GM21825 (cell line): ENCODE data around the gene DGKB.

ENCODE experiments used
- ATAC-seq: cut with Tn5 transposase; IDR thresholded peaks from one replicate; pipeline ENCODE4 v1.9.1; 2021; ENCODE audit warnings: mild to moderate bottlenecking, moderate library complexity; ENCODE audit not compliant: unreplicated experiment

The DGKB gene

DNA sequence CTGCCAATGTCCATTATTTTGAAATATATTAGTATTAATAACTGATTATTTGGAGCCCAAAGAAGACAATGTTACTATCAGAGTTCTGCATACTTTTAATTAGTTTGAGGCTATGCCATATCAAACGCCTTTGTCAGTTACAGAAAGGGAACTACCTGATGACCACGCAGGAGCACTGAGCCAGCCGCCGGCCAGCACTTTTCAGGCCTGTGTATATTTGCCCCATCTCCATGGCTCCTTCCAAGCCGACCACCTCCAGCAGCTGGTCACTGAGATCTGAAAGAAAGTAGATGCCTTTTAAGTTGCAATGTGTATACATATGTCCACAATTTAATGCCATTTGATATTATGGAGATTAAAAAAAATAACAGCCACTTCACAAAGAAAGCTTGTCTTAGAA, 724.7 kb downstream of the DGKB start:
- ATAC-seq: no peak

DNA sequence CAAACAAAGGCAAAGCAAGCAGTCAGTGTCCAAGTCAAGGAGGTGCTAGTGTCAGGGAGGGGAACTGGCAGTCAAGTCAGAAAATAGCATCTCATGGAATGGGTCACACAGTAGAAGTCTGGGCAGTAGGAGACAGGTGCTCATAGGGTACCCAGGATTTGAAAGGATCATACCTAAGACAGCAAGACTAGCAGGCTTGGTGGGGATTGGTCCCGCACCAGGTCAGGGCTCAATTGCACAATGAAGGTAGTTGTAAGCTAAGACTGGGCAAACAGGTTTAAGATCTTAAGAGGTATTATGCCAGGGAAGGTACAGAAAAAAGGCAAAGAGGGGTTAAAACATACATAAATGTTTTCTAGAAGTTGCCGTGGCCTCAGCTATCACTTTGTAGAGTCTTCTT, 731.7 kb downstream of the DGKB start:
- no peak for ATAC-seq

DNA sequence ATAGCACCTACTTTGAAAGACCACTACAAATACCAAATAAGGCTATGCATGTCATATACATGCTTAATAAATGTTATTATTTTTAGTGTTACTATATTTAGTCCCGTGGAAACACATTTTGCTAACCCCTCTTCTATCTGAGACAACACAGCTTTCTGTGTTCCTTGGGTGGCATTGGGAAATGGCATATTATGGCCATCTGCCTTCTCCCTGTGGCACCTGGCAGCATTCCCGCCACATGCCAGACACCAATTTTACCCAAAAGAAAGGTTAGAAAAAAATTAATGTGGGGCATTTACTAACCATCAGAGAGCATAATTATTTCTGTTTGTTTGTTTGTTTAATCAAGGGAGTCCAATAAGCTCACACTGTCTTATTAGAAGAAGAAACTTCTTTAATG, 744.4 kb downstream of the DGKB start:
- ATAC-seq: no peak

DNA sequence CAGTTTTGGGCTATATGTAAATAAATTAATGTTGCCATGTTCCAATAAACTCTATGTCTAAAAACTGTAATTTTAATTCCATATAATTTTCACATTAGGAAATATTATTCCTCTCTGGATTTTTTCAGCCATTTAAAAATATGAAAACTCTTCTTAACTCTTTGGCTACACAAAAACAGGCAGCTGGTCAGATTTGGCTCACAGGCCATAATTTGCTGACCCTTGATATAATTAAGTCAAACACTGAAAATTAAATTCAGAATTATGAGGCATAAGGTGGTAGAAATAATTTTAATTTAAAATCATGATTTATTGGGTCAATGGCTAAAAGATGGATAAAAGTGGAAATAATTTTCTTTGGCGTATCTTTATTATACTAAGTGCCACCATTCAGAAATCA, 746.1 kb downstream of the DGKB start:
- ATAC-seq: no peak

DNA sequence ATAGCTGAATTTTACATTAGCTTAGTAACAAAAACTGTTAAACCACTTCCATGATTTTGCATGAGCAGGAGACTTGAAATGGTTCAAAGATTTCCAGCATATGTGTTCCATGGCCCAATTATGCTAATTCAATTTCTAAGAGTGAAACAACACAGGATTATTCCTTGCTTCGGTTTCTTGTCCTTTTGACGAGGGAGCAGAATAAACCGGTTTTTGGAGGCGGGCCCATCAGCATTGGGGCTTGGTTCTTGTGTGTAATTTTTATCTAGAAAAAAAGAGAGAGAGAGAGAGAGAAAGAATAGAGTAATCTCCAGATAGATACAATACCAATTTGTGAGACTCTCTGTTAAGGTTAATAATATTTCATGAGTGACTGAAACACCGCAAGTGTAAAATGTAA, 753.6 kb downstream of the DGKB start:
- ATAC-seq: no peak

DNA sequence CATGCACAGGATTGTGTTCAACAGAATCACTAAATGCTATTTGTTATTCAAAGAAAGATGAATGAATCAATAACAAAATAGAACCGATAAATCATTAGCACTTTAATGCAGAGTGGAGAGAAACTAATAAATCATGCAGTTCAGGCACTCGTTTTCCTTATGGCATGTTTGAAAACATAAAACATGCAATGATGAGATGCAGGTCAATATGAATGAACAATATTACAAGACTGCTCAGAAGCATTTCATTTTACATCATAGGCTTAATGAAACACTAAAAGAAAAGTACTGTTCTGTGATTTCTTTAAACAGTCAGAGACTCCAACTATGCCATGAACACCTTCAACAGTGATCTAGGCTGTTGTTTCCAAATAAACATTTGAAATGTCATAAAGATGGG, 755.0 kb downstream of the DGKB start:
- no peak for ATAC-seq

DNA sequence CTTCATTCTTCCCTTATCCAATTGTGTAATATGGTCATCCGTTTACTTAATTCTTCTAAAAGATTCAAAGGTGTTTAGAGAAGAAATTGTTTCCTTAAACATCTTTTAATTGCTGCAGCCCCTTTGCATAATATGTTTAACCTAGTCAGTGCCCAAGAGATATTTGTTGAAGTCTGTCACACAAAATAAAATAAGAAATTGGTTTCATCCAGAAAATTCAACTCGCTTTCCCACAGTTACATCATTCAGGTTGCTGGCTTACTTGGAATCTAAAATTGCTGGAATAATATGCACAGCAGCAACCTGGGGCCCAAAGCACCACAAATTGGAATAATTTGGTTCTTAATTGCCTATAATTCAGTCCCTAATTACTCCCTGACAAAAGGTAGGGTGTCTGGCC, 758.0 kb downstream of the DGKB start:
- ATAC-seq: no peak

DNA sequence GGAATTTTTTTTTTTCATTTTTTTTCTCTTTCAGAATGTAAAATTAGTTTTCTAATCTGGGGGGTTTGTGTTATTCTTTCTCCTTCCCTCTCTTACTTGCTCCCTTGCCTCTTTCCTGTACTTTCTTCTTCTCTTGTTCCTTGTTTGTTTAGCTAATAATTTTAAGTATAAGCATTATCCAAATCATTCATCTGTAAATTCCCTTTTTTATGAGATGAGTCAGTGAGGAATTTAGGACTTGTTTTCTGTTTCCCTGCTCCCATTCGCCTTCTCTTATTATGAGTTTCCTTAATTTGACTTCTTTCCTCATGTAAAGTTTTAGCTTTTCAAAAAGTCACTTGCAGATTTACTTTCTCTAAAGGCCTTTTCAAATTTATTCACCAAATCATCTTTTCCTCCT, 758.4 kb downstream of the DGKB start:
- no peak for ATAC-seq

DNA sequence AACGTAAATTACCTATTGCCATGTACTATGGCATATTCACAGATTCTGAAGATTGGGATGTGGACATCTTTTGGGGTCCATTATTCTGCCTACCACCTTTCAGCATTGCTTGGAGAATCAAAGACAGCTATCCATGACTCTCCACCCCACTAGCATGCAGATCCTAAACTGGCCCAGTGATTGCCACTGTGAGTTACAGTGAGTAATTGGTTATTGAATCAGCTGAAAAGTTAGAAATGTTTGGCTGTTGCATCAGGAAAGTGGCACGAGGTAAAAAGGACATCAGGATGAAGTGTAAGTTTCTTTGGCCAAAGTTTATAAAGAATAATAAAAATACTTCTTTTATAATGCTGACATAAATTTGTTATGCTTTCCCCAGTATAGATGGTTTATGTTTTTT, 764.9 kb downstream of the DGKB start:
- no peak for ATAC-seq

DNA sequence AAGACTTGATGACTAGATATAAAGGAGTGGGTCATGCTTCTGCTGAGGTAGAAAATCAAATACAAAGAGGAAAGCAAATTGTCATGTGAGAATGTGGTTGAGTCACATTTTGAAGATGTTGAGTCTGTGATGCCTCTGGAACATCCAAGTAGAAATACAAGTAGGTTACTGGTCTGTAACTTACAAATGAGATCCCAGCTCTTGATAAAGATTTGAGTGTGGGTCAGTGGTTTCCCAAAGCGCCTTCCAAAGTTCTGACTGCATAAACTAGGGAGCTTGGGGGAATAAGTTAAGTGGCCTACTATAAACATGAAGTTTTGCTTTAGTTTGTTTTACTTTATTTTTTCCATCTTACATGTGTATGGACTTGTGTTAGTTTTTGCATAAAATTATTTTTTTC, 768.8 kb downstream of the DGKB start:
- ATAC-seq: no peak

DNA sequence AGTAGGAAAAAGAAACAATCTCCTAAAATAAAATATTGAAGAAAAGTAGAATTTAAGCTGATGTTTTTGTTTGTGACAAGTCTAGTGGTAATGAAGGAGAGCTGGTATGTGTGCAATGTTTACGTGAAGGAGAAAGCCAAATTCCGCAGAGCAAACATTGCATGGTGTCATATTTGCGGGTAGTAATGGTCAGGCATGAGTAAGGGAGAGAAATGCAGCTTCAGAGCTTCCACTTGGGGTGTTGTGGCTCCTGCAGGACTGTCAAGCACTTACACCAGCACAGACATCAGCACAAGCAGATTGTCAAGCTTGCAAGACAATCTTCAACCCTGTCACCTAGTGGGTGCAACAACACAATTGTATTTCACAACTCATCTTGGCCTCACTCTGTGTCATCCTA, 776.6 kb downstream of the DGKB start:
- ATAC-seq: no peak

DNA sequence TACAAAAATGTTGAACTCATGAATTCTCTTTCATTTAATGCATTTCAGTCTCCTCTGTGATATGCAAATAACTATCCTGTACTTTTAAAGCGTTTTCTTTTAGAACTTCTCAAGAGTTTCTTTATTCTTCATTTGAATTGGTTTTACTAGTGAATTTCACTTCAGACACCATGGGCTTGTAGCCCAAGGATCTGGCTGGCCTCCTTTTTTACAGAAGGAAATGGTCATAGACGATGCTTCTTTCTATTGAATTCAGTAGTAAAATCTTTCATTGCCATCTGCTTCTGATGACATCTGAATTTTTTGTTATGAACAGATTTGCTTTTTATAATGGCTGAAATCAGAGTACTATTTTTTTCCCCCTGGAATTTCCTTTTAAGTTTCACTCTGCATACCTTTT, 777.8 kb downstream of the DGKB start:
- ATAC-seq: no peak

DNA sequence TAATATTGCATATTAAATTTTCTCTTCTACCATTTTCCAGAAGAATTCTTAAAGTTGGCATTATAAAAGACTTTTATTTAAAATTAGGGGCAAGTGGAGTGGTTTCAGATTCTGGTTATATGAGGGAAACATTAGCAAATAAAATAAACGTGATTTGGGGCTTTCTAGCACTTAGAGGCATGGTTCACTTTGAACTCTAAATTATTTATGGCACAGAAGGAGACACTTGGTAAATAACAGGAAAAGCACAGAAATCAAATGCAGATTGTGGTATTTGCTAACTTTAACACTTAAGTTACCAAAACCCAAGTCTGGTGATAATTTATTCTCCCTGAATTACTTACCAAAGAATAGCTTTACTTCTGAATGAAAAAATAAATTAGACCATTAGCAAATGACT, 778.6 kb downstream of the DGKB start:
- no peak for ATAC-seq

DNA sequence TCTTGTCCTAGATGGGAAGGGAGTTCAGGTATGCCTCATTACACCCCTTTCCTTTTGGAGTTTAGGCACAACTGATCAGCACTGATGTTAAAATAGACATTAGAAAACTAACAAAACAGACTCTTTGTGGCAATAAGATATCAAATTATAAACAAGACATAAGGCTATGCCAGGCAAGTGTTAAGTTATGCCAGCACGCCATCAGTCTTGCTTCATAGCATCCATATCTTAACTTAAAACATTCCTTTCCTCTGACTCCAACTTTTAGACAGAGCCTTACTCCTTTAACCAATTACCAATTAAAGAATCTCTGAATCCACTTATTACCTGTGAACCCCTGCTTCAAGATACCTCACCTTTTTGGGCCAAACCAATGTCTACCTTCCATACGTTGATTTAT, 786.9 kb downstream of the DGKB start:
- no peak for ATAC-seq

DNA sequence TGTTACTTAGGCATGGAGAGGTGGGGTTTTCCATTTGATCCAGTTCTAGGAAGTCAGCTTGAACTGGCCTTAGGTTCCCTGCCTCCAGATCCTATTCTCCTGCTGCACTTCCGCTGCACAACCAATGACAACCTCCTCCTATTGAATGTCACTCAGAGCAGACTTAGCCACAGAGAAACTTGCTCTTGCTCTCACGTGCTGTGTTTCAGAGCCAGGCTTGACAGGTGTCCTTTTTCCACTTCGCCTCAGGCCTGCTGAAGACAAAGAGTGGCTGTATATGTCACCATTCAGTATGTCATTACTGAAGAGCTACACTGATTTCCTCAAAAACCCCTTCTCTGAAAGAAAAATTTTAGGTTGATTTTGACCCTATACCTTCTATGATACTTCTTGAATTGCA, 797.7 kb downstream of the DGKB start:
- no peak for ATAC-seq

DNA sequence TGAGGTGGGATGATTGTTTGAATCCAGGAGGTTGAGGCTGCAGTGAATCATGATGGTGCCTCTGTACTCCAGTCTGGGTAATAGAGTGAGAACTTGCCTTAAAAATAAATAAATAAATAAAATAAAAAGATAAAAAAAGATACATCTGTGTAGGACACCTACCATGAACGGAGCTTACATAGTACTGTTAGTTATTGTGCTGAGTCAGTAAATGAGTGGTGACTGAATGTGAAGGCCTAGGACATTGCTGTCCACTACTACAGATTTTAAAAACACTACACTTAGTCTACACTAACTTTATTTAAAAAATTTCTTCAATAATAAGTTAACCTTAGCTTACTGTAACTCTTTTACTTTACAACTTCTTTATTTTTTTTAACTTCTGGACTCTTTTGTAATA, 806.4 kb downstream of the DGKB start:
- ATAC-seq: no peak

DNA sequence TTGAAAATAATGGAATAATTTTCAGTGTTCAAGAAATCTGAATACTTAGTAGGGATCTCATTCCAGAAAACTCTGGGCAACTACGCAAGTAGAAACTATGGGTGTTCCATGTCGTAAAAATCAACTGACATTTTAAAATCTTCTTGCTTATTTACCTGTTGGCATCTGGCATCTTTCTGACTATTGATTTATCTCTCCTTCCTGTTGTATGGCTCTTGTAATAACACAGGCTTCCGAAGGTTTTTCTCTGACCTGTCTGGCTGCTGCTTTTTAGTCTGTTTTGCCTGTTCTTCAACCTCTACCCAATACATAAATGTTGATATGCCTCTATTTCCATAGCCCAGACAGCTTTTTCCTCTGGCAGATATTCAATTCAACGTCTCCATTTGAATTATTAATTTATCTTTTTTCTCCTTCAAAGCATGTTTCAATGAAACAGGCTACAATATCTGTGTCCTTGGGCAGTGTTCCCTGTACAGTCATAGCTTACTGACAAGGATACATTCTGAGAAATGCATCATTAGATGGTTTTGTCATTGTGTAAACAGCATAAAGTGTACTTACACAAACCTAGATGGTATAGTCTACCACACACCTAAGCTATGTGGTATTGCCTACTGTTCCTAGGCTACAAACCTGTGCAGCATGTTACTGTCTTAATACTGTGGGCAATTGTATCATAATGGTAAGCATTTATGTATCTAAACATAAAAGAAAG, 807.2 kb downstream of the DGKB start:
- ATAC-seq: no peak
